CD4-positive, alpha-beta T cell treated with Interleukin-12 subunit alpha and Interleukin-12 subunit beta, for 1 hour (primary cell): ENCODE measurements around the gene HPX.

Experiments used
- DNase-seq: peaks from one replicate; pipeline ENCODE4 v3.0.0-alpha.2; 2020

The HPX gene

DNA sequence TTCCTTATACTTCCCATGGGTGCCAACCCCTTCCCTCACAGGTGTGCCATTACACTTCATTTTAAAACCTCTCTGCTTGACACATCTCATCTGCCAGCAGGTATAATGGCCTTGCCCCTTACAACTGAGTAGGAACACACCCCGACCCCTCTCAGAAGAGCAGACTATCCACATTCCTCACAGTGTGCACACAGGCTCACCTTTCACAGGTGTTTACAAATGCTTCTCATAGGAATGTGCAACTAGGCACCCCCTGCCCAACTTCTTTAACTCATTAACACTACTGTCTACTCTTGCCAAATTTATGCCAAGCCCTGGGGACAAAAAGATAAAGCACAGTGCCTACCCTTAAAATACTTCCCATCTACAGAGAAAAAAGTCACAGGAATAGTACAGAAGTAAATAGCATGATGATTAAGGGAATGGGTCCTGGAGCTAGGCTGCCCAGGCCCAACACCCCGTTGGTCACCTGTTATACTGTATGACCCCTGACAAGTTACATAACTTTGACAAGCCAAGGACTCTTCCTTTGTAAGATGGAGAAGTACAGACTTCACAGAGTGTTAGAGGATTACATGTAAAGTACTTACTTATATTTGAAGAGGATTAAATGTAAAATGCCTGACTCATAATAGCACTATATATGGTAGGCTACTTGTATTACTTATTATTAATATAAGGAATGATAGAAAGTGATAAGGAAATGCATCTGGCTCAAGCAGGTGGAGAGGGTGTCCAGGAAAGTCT lies 17.7 kb upstream of the HPX start:
- no peak for DNase-seq

DNA sequence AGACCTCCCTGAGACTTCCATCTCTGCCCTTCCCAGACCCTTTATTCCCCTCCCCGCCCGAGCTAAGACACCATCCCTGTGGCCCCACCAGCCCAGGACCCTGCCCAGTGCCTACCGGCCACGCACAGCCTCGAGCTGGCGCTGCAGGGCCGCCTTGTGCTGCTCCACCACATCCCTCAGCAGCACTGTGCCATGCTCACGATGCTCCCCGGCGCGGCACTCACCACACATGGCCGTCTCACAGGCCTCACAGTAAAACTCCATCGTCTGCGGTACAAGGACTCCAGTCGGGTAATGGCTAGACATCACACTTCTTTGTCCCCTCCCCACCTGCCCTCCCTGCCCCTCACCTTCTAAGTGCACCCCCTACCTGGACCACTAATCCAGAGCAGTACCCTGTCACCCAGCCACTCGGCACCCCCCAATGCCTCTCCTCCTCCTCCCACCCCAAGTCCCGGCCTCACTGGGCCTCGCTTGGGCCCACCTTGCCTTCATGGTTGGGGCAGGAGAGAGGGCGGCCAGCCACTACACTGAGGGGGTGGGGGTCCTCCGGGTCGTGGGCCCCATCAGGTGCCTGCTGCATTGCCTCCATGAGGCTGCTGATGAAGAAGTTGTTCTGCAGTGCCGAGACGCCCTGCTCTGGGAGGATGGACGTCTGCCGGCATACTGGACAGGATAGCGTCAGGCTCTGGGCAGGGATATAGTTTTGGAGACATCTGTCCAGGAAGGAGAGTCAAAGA lies 17.0 kb upstream of the HPX start:
- DNase-seq, result no peak

DNA sequence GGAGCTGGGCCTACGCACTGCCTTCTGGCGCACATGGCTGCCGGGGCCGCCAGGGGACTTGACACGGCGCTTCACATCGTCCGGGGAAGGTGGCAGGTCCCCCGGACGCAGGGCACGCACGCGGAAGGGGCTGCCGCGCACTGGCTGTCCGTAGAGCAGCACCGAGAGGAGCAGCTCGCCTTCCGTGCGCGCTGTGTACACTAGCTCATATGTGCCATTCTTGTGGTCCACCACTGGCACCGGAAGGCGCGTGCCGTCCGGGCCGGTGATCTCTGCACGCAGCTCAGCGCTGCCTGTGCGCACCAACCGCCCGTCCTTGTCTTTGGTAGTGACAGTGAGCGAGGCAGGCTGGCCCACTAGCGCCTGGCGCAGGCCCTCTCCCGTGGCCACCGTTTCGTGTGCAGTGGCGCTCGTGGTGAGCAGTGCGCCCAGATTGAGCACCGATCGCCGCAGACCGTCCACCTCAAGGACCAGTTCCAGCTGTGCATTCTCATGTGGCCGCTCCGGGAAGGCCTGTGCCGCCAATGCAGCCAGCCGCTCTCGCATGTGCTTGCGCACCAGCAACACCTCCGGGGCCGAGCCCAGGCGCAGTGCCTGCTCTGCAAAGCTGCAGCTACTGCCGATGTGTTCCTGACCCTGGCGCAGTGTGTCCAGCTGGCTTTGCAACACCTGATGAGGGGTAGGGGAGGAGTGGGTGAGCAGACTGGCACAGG lies 15.7 kb upstream of the HPX start:
- no peak for DNase-seq

DNA sequence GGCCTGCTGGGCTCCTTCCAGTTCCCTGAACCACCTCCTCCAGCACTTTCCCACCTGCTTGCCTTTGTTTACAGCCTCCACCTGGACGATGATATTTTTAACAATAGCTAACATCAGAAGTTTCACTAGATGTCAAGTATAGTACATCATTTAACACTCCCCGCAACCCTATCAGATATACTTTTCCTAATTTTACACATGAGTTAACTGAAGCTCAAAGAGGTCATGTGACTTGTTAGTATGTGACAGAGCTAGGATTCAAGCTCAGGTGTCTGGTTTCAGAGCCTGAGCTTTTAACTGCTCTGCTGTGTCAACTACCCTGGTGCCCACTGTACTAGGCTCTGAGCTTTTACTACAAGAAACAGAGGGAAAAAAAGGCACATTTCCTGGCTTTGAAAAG lies 14.3 kb upstream of the HPX start:
- no peak for DNase-seq

DNA sequence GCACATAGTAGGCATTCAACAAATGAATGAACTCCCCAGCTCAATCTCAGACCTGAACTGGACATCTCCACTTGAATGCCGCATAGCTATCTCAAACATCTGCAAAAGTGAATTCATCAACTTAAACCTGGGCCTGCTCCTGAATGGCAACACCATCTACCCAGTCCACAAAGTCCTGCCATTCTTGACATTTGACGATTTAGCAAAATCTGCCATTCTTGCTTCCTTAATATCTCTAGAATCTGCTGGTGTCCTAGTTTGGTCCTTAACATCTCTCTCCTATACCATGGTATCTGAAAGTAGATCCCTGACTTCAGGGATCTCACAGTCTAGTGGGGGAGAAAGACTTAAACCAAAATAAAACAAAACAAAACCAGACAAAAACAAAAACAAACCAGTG lies 12.4 kb upstream of the HPX start:
- no peak for DNase-seq

DNA sequence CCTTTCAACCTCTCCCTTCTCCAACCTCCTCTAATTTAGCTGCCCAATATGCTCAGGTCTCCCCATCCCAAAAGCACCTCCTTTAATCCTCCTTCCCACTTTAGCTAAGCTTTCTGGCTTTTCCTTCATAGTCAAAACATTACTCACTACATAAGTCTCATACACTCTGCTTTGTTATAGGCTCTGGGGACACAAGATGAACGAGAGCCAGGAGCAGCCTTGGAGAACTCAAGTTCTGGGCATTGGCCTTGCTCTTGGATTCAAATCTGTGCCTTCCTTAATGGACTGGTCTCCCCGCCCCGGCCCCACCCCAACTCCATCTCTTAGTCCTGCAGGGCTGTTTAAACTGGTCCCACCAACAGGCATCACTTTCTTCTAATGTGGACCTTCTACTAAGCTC lies 11.4 kb upstream of the HPX start:
- DNase-seq, result no peak

DNA sequence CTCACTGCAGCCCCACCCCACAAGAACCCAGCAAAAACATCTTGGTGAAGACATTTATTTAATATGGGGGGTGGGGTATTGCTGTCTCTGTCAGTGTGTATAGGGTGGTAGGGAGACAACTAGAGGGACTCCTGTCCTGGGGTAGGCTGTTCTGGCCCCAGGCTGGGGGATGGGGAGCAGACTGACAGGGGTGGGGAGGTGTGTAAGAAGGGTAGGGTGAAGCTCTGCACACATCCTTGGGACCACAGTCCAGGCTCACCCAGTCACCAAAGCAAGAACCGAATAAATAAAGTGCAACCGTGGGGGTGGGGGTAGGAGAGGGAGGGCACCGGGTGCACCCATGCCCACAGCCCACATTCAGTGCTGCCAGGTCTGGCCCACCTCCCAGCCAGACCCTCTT lies 7.8 kb upstream of the HPX start:
- no peak for DNase-seq

DNA sequence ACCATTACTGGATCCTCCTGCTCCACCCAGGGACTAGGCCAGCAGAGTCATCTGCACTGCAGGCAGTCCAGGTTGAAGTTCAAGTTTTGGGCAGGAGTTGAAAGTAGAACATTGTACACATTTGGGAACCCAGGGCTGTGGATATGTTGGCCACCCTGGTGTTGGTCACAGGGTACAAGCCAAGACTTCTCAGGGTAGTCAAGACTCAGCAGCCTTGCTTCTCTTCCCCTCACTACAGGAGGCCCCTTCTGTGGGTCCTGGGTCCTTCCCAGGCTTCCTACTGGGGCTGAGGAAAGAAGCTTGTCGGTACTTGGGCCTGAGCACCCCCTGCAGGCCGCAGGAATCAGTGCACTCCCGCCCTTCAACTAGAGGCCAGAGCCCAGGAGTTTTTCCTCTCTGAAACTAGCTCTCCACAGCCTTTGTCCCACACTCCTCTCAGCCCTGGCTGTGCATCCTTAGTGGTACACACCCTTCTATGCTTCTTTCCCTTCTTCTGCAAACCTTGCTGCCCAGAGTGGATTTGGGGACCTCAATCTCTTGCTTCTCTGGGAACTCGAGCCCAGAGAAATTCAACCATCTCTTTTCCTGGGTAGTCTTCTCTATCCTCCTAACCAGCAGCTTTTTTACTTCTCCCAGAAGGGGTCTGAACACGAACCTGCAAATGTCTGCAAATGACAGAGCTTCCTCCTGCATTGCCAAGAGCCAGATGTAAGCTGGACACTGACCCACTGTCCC lies 2.6 kb upstream of the HPX start:
- peak; percentile 67 for DNase-seq

DNA sequence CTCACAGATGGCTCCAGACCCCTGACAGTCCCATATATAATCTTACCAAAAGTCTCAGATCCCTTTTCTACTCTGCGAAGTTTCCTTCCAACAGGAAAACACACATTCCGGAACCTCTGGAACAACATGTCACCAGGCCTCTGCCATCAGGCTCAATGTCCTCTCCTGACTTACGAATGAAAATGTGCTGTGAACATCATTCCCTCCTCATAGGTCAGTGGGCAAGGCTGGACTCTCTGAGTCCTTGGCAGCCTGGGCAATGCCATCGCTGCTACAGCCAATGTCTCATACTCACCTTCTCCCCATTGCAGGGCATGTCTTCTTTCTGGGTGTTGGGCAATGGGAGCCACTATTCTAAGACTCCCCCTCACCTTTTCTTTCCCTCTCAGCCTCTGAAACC lies 1.7 kb upstream of the HPX start:
- no peak for DNase-seq

DNA sequence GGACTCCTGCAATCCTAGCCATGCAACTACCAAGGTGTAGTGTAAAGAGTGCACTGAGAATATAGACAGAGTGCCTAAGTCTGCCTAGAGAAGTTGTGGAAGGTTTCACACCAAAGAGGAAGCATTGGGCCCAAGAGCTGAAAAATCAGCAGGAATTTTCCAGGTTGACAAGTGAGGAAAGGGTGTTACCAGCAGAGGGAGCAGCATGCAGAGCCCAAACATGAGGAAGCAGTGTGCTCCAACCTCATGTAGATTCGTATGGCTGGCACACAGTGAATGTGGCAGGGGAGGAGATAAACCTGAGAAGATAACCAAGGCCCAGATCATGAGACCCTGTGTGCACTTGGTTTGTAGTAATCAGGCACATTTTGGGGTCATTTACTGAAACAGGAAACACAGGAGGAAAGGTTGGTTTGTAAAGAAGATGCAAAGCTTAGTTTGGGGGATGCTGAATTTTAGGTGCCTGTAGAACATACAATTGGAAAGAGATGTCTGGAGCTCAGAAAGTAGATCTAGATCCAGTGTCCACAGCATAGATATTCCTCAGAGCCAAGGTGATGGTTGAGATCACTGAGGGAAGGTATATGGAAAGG lies 1.7 kb downstream of the HPX start:
- DNase-seq, result peak; percentile 51

DNA sequence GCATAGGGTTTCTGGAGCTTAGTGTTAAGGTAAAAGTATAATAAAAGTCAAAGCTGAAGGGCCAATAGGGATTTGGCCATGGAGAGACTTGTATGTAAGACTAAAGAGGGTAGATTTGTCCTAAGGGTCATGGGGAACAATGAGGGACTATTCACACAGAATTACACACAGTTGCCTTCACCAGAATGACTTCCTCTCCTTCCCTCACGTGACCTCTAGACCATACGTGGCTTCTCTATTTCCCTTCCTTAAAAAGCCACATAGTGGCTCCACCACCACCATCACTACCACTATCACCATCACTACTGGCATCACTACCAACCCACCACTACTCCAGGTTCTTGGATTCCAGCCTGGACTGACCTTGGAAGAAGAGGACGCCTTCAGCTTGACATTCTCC lies 2.8 kb downstream of the HPX start:
- peak; percentile 15 for DNase-seq

DNA sequence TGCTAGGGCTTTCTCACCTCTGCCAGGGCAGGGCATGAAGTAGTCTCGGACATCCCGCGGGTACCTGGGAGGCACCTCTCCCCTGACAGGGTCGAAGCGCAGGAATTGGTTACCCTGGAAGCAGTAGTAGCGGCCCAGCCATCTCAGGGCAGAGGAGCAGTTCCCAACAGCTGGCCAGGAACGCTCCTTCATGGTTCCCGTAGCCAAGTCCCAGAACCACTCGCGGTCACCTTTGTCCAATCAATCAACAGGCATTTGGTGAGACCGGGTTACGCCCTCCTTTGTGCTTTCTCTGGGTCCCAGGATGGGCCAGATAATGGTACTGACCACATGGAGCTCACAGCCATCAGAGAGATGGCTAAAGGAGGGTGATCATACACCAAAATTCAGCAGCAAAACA lies 3.4 kb downstream of the HPX start:
- no peak for DNase-seq

DNA sequence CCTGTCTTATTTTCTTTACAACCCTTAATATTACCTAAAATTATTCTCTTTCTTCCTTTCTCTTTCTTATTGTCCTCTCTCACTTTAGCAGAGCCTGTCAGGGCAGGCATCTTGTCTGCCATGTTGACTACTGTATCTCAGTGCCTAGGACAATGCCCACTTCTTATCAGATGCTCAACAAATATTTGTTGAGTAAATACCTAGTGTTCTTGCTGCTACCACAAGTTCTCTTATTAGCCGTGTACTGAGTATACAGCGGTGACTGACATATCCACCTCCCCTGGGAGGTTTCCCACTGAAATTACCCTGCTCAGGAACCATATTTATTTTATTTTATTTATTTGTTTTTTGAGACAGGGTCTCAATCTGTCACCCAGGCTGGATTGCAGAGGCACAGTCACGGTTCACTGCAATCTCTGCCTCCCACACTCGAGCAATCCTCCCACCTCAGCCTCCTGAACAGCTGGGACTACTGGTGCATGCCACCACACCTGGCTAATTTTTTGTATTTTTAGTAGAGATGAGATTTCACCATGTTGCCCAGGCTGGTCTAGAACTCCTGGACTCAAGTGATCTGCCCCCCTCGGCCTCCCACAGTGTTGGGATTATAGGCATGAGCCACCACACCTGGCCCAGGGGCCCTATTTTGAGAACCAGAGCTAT lies 6.7 kb downstream of the HPX start:
- no peak for DNase-seq

DNA sequence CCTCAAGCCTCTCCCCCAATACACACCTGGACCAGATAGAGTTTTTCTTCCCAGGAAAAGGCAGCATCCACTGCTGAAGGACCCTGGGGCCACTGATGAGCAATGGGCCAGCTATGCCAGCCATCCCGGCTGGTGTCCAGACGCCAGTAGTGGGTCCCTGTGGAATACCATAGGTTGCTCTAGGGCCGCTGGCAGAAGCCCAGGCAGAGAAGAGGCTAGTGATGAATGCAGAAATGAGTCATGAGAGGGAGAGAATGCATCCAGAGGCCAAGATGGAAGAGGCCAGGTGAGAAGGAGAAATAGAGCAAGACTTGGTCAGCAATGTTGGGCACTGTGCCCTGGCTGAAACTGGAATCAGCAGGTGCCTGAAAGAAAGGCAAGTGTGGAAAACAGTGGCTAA lies 8.9 kb downstream of the HPX start:
- DNase-seq, result no peak

DNA sequence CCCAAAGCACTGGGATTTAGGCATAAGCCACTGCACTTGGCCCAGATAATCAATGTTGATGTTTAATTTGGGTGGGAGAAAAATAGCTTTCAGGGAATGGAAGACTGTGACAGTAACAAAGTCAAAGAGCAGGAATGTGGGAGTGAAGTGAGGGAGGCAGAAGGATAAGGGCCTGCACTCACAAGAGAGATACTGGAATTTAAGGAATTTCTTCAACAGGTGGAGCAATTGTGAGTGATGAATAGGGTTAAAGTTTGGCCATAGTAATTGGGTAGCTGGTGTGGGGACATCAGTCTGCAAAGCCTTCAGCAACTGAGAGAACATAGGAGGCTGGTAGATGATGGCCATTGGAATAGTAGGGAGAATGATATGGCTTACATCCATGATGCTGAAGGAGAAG lies 13.3 kb downstream of the HPX start:
- DNase-seq, result no peak

DNA sequence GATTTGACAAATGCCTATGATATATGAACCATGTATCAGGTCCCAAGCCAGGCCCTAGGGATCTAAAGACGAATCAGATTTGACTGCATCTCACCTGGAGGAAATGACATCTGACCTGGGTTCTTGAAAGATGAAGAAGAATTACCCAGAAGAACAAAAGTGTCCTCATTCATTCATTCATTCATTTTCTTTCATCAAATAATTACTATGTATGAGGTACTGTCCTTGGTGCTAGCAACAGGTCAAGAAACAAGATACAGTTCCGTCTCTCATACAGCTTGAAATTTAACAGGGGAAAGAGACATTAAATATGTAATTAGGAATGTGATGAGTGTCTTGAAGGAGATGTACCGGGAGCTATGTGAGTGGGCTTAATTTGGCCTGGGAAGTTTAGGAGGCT lies 20.1 kb downstream of the HPX start:
- DNase-seq, result no peak

DNA sequence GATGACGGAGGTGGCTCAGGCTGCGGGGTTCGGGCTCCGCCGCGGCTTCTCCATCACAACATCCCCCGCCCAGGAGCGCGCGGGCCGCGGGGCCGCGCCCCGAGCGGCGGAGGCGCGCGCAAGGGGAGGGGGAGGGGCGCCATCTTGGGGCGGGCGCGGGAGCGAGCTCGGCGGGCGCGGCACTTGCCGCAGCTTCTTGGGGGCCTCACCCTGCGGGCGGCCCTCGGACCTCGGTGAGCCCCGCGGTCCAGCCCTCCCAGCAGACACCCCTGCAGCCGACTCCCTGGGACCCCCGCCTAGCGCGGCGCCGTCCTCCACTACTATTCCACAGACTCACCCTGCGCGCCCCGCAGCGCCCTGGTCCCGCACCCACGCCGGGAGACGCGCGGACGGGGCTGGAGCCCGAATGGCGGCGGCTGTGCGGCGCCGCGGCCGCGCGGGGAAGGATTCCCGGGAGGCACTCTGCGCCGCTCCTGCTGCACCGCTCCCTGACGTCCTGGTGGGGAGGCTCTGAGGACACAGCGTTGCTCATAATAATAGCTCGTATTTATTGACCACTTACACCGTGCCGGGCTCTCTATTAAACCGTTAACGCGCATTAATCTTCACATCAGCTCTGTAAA lies 21.7 kb downstream of the HPX start, which contains the start of gene APBB1:
TSS of gene APBB1 (minus strand) at position 86 of the 623 bp plus-strand sequence. CDS start 7,747 bp downstream, outside the sequence.
- DNase-seq, result peak; percentile 81

DNA sequence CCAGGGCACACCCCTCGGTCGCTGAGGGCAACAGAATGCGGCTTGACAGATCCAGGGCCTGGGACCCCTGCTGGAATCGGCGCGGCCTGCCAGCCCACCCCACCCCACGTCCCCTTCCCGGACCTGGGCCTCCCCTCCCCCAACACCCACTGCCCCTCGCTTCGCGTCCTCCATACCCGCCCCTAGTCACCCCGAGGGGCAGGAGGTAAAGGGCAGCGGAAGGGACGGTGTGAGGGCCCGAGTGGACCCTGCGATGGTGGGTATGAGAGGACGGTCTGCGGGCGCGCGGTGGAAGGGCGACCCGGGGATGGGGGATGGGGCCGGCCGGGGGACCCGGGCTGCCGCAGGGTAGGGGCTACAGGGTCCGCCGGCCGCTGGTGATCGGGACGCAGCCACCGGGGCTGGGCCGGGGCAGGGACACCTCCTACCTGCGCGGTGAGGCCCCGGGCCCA lies 22.2 kb downstream of the HPX start:
- peak; percentile 15 for DNase-seq

DNA sequence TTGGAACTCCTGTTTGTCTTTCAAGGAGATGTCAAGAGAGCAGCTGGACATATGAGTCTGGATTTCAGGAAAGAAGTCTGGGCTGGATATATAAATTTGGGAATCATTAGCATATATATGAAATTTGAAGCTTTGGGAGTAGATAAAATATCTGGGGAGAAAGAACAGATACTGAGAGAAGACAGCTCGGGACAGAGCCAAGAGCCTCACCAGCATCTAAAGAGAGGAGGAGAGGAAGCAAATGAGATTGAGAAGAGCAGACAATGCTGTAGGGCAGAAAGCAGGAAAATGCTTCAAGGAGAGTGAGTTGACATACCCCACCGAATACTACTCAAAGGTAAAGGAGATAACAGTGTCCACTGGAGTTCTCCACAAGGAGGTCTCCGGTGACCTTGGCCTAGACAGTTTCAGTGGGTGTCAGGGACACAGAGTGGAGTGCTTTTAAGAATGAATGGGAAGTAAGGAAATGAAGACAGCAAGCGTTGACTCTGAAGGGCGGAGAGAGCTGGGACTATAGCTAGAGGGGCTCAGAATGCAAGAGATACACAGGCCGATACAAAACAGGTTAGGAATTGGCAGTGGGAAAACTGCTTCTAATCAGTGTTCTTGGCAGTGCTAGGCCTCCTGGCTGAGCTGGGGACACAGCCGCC lies 22.8 kb downstream of the HPX start:
- no peak for DNase-seq

DNA sequence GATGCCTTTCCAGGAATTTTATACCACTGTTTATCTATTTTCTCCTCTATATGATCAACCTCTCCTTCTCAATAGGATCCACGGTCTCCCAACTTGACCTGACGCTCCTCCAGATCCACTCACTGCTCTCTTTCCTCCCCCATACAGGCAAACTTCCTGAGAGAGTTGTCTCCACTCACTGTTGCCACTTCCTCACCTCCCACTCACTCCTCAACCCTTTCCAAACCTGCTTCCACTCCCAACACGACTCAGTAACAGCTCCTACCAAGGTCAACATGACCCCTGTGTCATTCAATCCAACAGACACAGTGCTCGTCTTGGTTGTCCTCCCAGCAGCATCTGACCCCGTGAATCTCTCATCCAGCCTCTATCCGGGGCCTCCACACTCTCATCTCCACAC lies 25.0 kb downstream of the HPX start:
- no peak for DNase-seq

DNA sequence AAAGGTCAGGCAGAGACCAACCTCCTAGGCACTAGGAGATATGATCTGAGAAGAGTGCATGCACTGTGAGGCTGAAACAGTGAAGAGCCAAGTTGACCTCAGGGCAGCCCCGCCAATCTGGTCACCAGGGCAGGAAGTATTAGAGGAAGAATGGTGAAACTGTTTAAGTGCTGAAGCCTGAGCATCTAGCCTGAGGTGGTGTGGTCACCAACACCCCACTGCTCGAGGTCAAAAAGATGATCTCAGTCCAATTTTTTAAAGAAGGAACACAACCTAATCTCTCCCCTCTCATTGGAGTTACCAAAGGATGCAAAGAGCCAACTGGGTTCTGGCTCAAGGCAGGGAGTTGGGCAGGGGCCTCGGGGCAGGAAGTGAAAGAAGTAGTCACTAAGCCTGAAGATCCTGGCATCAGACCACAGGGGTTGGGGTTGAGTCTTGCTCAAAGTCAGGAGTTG lies 25.9 kb downstream of the HPX start:
- no peak for DNase-seq
